Motor neuron (in vitro differentiated cells): ENCODE measurements around the gene TNFSF8. TPM values are rescaled to one million over a fixed set of nuclear protein-coding genes. Genes with fewer than 3 reads are reported as not detected.

ENCODE experiments used
- ATAC-seq, 8 experiments: fragments of 200-7000 bp; cut with Tn5 transposase; replicated peaks in 6 of 8; 2 replicates each; pipeline ENCODE4 v1.8.0; 2021; ENCODE audit warnings: mild to moderate bottlenecking in 8 of 8, moderate library complexity in 8 of 8
- H3K27ac ChIP-seq, 2 donors: fragments of 250-450 bp; sonication (Bioruptor Pico); 2 replicates each; pipeline ENCODE4 v1.9.0; 2021; ENCODE audit warnings: antibody characterized with exemption in 2 of 2, mild to moderate bottlenecking in 2 of 2, moderate library complexity in 1 of 2
- H3K4me1 ChIP-seq, 2 donors: fragments of 250-450 bp; sonication (Bioruptor Pico); replicated peaks in 1 of 2; 2 replicates each; pipeline ENCODE4 v1.6.1; 2021; ENCODE audit warnings: antibody characterized with exemption in 2 of 2, mild to moderate bottlenecking in 2 of 2, moderate library complexity in 1 of 2
- H3K4me3 ChIP-seq, 5 donors: fragments of 250-450 bp; sonication (Bioruptor Pico); 2 replicates each; pipeline ENCODE4 v1.9.0; 2021; ENCODE audit warnings: antibody characterized with exemption in 5 of 5, mild to moderate bottlenecking in 5 of 5, moderate library complexity in 4 of 5
- WGBS, 10 experiments: fragments of 450-650 bp; shearing (Covaris generic); methylation state at CpG; one replicate each; pipeline ENCODE4 v1.0.0; 2022; 5-methylcytosine and 5-hydroxymethylcytosine counted together
- in situ Hi-C, 9 experiments: fragments of 400-800 bp; cut with MboI; loops; one replicate each; pipeline ENCODE4 v1.15.0; 2021; ENCODE audit warnings: low sequenced_read_pairs in 9 of 9, low pct_unique_long_range_greater_than_20kb in 2 of 9; ENCODE audit not compliant: unreplicated experiment in 9 of 9
- total RNA-seq, 8 experiments: library from RNA; unstranded; fragments of 300-600 nt; gene quantifications; 2 replicates each; pipeline versions ENCODE4 v1.2.3 to v1.2.4, GENCODE V29; 2022

TNFSF8 gene
- total RNA-seq, 8 experiments from 2014 or later, result 0.21 to 0.87 (median 0.46) TPM; not detected in 3

DNA sequence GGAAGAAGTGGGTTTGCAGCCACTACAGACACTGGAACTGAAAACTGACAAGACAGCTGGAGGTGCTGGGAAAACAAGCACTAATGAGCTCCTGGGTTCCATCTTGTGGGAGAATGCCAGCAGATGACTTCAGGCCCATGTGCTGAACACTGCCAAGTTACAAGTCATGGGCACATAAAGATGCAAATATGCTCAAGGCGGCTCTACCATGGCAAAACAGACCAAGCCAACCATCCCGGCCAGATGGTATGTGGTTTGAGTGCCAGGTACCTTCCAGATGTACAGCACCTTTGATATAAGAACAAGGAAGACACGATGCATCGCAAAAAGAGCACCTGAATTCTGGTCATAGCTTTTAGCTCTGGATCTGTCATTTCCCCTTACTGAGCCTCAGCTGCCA, 19.9 kb downstream of the TNFSF8 start:
- Histone ChIP-seq H3K4me1 (peaks cover under 1 to 1% of the 10 kb centered on the region in 2 donors), H3K4me3 (no peak overlapping the region), H3K27ac (no peak overlapping the region)
- in situ Hi-C loops, result loop anchor here in 5 of 9 experiments (10.0 to 25.0 kb wide), 6 partner anchors 102 to 627 kb away; partner anchors contain the start of gene TEX48 (in 1 of the 5)
- WGBS, 10 experiments, result 0 to 80% (median 63%) methylated on average over 2 to 4 of the region's 4 CpGs; no CpG with 5 or more reads in 5 of the 10 experiments
- ATAC-seq, result peak in 1 of 8 experiments; percentile 13

DNA sequence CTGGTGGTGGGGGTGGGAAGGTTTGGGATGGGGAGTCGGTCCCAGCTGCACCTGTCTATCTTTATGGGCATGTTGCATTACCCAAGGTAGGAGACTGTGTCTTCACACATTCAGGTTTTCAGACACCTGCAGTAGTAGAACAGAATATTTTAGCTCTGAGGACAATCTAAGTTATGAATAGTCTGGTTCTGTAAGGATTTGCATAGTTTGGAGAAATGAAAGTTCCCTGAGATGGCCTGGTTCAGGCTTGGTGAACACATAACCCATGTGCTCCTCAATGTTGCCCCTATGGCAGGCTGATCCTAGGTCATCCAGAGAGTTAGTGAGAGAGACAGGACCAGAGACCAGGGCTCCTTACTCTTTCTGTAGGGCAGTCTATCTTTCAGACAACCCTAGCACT, 20.7 kb downstream of the TNFSF8 start:
- Histone ChIP-seq H3K4me3 (no peak overlapping the region), H3K27ac (no peak overlapping the region), H3K4me1 (peaks cover 7 to 8% of the 10 kb centered on the region in 2 donors)
- 67 to 80% (median 71%) methylated on average over 1 of the region's 1 CpG; no CpG with 5 or more reads in 7 of the 10 experiments for WGBS, 10 experiments
- in situ Hi-C loops, result loop anchor here in 5 of 9 experiments (5.0 to 25.0 kb wide), 8 partner anchors 103 to 628 kb away; partner anchors contain the start of gene TEX48 (in 2 of the 5)
- ATAC-seq, result no peak

DNA sequence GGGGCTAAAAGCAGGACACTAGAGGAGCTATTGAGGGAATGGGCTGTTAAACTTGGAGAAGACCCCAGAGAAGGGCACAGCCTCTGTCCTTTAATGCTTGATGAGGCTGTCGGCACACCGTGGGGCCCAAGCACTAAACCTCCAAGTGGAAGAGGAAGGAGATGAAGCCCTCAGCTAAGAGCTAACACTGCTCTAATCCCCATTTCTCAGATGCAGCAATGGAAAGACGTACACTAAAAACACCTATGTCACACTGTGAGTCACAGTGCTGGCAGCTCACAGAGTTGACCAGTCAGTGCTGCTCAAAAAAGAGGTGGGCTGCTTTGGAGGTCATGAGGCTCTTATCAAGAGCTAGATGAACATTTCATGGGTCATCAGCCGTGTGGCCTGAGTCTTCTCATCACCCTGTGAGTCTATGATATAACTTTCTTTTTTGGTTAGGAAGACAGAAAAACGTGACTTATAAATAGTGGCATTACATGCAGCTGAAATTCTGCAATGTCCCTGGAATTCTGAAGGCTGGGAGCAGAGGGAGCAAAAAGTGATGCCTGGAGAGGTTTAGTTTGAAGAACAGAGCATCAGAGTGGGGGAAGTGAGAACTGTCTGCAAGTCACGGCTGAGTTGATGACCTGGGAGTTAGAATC, 21.5 kb downstream of the TNFSF8 start:
- in situ Hi-C loops, result loop anchor here in 4 of 9 experiments (5.0 to 25.0 kb wide), 6 partner anchors 103 to 628 kb away; partner anchors contain the start of gene TEX48 (in 2 of the 4)
- Histone ChIP-seq H3K4me1 (peaks cover 7 to 8% of the 10 kb centered on the region in 2 donors), H3K4me3 (no peak overlapping the region), H3K27ac (no peak overlapping the region)
- ATAC-seq, result peak in 1 of 8 experiments; percentile 37
- 40 to 92% (median 69%) methylated on average over 1 to 6 of the region's 6 CpGs; no CpG with 5 or more reads in 3 of the 10 experiments for WGBS, 10 experiments

DNA sequence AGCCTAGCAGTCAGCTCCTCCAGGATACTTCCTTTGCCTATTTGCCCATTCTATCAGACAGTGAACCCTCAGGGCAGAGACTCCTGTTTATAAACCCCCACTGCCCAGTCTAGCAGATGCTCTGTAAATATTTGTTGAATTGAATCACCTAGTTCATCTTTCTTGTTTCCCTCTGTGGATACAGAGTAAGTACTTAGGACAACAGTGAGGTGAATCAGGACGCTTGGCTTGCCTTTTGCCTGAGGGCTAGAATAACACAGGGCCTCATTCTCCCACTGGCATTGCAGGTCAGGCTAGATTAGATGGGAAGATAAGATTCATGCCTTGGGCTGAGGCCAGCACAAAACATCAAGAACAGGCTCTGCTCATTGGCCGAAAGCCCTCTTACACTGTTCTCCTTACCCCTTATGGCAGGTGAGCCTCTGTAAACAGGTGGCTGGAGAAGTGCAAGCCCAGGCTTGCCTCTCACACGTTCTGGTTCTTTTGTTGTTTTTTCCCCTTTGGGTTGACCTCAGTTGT, 22.2 kb downstream of the TNFSF8 start:
- no peak overlapping the region for H3K27ac ChIP-seq
- in situ Hi-C loops, result loop anchor here in 4 of 9 experiments (5.0 to 25.0 kb wide), 6 partner anchors 104 to 629 kb away; partner anchors contain the start of gene TEX48 (in 2 of the 4)
- 0 to 83% (median 29%) methylated on average over 1 to 2 of the region's 3 CpGs; no CpG with 5 or more reads in 3 of the 10 experiments for WGBS, 10 experiments
- no peak overlapping the region for H3K4me3 ChIP-seq
- peaks cover 7 to 8% of the 10 kb centered on the region in 2 donors for H3K4me1 ChIP-seq
- ATAC-seq, result peak in 5 of 8 experiments; percentile 19 to 89 (median 45)

DNA sequence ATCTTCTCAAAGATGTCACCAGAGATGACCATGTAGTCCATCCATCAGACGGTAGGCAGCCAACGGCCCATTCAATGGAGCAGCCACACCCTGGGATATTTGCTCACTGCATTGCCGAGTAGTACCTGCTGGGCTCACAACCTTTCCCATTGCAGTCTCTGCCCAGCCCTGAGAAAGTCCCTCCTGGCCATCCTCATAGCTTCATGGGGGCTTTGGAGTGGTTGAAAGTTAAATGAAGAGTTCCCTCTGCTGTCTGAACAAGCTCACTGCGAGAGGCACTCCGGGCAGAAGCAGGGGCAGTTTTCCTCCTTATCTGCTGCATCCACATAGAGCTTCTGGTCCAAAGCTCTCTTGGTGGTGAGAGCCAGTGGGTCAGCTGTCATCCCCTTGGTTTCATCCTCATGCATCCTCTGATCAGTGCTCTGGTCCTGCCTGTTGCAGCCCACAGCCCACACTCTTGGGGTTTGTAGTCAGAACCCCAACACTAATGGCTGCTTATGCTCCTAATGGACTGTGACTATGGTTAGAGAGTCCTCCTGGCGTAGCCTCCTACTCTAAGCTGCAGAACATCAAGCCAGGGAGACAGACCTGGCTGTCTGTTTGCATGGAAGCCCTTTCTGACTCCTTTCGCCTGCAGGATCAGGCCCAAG, 23.3 kb downstream of the TNFSF8 start:
- peak in 7 of 8 experiments; percentile 30 to 71 (median 51) for ATAC-seq
- in situ Hi-C loops, result loop anchor here in 4 of 9 experiments (5.0 to 25.0 kb wide), 6 partner anchors 105 to 630 kb away; partner anchors contain the start of gene TEX48 (in 2 of the 4)
- H3K4me1 ChIP-seq, result peaks cover 7 to 8% of the 10 kb centered on the region in 2 donors
- H3K27ac ChIP-seq, result no peak overlapping the region
- 0 to 61% (median 48%) methylated on average over 1 to 6 of the region's 7 CpGs; no CpG with 5 or more reads in 4 of the 10 experiments for WGBS, 10 experiments
- no peak overlapping the region for H3K4me3 ChIP-seq

DNA sequence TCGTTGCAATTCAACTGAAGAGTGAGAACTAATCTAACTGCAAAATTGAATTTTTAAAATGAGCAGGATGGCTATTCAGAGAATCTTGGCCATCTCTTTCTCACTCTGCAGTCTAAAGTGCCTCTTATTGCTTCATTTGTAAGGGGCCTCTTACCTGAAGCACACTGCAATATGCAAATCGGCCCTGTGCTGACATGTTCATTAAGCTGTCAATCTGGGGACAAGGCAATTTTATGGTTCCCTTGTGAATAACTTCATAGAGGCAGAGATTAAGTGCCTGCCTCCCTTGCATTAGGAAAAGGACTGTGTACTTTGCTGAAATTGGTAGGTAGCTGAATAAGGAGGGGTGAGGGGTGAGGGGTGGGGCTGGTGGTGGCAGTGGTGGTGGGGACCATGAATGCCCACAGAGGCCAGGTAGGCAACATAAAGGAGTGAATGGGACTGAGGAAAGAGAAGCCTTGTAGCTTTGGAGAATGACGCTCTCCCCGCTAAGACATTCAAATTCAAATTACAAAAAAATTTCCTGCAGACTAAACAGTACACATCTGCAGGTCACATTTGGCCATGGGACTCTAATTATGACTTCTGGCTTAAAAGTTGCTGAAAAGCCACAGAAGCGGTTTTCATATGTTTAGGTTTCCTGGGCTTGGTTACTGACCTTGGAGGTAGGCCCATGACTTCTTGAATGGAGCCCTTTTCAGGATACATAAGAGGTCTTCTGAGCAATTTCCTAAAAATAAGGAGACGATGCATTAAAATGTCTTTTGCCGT, 25.0 kb downstream of the TNFSF8 start:
- 0 to 100% (median 54%) methylated on average over 1 to 6 of the region's 7 CpGs for WGBS, 10 experiments
- Histone ChIP-seq H3K4me3 (no peak overlapping the region), H3K4me1 (peaks cover 7 to 8% of the 10 kb centered on the region in 2 donors), H3K27ac (no peak overlapping the region)
- peak in 4 of 8 experiments; percentile 40 to 58 (median 42) for ATAC-seq
- in situ Hi-C loops, result loop anchor here in 4 of 9 experiments (5.0 to 25.0 kb wide), 6 partner anchors 107 to 632 kb away; partner anchors contain the start of gene TEX48 (in 2 of the 4)

DNA sequence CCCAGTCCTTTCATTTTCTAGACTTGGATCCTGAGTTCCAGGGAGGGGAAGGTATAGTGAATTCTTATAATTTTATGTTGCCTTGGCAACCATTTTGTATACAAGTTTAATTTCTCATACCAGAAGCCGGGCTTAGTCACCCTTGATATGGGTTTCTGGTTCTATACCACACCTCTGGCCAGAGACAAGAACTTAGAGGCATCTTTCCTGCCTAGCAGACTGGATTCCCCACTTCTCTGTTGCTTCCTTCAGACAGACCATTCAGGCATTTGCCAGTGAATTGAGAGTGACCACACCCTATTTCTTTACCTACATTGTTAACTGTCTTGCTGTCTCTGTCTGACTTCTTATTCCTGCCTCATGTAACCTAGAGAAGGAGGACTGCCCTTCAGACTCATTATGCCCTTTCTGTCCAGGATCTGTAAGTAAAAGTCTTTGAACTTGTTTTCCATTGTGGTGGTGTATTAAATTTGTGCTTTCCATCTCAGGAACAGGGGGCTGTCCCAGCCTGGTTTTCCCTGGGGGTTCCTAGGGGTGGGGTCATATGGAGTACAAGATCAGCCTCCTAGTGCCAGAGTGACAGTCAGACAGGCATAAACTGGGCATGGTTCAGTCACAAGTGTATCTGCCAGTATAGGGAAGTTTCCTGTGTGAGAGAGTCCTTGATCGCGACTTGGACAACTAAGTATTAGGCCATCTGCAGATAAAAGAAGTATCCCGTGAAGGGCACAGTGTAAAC, 27.4 kb downstream of the TNFSF8 start:
- WGBS, 10 experiments, result 80 to 100% (median 100%) methylated on average over 1 to 4 of the region's 4 CpGs; no CpG with 5 or more reads in 3 of the 10 experiments
- ATAC-seq, result peak in 2 of 8 experiments; percentile 65 to 72
- in situ Hi-C loops, result loop anchor here in 4 of 9 experiments (10.0 to 25.0 kb wide), 5 partner anchors 109 to 634 kb away; partner anchors contain the start of gene TEX48 (in 2 of the 4)
- no peak overlapping the region for H3K4me3 ChIP-seq
- peaks cover 7 to 8% of the 10 kb centered on the region in 2 donors for H3K4me1 ChIP-seq
- no peak overlapping the region for H3K27ac ChIP-seq

DNA sequence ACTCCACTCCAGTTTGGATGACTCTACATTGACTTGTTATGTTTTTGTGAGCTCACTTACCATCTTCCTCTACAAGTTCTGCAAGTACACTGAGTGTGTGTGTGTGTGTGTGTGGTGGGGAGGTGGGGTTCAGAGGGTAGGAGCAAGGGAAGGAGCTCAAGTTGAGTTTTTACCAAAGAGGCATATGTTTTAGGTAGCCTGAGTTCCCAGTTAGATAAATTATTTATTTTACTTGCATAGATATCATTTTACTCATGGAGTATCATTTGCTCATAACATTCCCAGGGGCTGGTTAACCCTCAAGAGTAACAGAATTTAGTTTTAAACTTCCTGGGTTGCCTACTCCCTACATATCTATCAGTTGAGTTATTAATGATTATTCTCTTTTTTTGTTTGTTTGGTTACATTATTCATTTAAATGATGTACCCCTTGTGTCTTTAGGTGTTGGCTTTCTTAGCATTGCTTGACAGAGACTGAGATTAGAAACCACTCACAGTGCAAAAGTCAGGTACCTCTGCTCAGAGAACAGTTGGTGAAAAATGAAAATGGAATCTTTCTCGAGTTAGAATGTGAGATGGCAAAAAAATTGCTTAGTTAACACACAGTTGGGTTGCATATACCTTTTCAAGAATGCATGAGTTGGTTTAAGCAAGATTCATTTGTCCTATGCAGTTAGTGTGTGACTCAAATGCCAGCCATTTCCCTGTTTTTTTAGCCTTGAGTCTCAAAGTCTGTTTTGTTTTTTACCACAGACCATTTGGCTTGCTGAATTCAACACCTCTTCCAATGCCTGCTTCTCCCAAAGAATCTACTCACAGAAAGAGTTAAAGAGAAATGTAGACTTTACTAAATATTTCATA, 29.2 kb downstream of the TNFSF8 start:
- Histone ChIP-seq H3K27ac (no peak overlapping the region), H3K4me3 (no peak overlapping the region), H3K4me1 (peaks cover 7 to 8% of the 10 kb centered on the region in 2 donors)
- in situ Hi-C loops, result loop anchor here in 4 of 9 experiments (10.0 to 25.0 kb wide), 5 partner anchors 111 to 636 kb away; partner anchors contain the start of gene TEX48 (in 2 of the 4)
- no peak for ATAC-seq
- 0 to 89% (median 38%) methylated on average over 1 of the region's 1 CpG; no CpG with 5 or more reads in 2 of the 10 experiments for WGBS, 10 experiments

DNA sequence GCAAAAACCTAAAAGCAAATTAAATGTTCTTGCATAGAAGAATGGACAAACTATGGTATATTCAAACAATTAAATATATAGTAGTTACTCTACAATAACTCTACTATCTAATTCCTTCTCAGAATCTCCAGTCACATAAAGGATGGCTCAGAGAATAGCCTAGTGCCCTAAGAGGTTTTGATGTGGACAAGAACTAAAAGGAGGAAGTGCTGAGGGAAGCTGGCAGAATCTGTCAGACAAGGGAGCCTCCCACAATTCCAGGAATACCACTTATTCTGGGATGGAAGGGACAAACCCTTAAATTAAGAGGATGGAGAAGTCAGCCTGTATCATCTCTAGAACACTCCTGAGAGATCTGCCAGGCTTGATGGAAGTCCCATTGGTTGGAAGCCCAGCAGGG, 30.4 kb downstream of the TNFSF8 start:
- in situ Hi-C loops, result loop anchor here in 4 of 9 experiments (10.0 to 25.0 kb wide), 5 partner anchors 112 to 637 kb away; partner anchors contain the start of gene TEX48 (in 2 of the 4)

DNA sequence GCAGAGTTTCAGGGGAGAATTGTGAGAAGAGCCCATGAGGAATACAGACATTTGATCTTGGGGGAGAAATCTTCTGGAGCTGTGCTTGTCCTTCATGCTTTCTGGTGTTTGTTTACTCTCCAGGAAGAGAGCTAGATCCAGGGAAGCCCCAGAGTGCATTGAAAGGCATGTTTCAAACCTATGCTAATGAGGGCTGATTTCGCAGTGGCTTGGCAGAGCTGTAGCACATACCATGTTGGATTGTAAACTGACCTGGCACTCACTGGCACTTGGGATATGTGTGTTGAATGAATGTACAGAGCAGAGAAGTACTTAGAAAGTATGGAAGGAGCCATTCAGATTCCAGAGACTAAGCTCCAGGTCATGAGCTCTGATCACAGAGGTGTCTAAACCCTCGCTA, 30.9 kb downstream of the TNFSF8 start:
- Histone ChIP-seq H3K4me1 (peaks cover 14 to 18% of the 10 kb centered on the region in 2 donors), H3K27ac (no peak overlapping the region), H3K4me3 (no peak overlapping the region)
- ATAC-seq, result no peak
- in situ Hi-C loops, result no loop called here
- 33 to 100% (median 69%) methylated on average over 1 to 2 of the region's 2 CpGs; no CpG with 5 or more reads in 5 of the 10 experiments for WGBS, 10 experiments

More for the DNA sequence above, 30.4 kb downstream of the TNFSF8 start:
- ATAC-seq, result no peak
- peaks cover 11 to 13% of the 10 kb centered on the region in 2 donors for H3K4me1 ChIP-seq
- no peak overlapping the region for H3K4me3 ChIP-seq
- H3K27ac ChIP-seq, result no peak overlapping the region

DNA sequence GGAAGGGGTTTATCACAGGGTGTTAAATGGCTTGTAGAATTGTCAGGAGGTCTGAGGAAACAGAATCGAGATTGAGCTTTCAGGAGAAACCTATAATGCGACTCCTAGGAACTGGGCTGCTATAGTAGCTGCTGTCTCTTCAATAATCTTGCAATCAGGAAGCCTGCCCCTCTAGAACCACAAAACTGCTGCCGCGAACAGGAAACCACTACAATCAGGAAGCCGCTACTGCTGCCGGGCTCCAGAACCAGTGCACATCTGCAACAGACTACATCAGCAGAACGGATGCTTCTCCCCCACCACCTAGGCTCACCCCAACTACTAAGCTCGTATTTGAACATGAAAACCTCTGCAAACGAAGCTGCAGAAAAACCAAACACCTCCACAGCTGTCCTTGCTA, 31.6 kb downstream of the TNFSF8 start:
- Histone ChIP-seq H3K4me3 (no peak overlapping the region), H3K27ac (no peak overlapping the region), H3K4me1 (peaks cover 18 to 22% of the 10 kb centered on the region in 2 donors)
- in situ Hi-C loops, result no loop called here
- WGBS, 10 experiments, result 11 to 96% (median 85%) methylated on average over 2 to 6 of the region's 9 CpGs; no CpG with 5 or more reads in 2 of the 10 experiments
- ATAC-seq, result no peak
